ENCODE results near the gene PDSS2. TPM values are rescaled to one million over a fixed set of nuclear protein-coding genes. Genes with fewer than 3 reads are reported as not detected.

Gene PDSS2
- total RNA-seq, 1 donor from 2014 or later, result 15.2 TPM

- H3K4me3 Mint-ChIP-seq, result no peak overlapping the region
- TF ChIP-seq CTCF (conservative IDR thresholded peaks at IDR 0.05), result no peak
- H3K27me3 Mint-ChIP-seq, result no peaks in the 10 kb centered on the region
- no peaks in the 10 kb centered on the region for H3K36me3 Mint-ChIP-seq
- H3K27ac Mint-ChIP-seq, result peak overlapping the region; percentile 19
- H3K4me1 Mint-ChIP-seq (ENCODE audit: unreplicated experiment), result peaks cover 17% of the 10 kb centered on the region
- DNase-seq (ENCODE audit: extremely low spot score, unreplicated experiment), result no peak
- H3K9me3 Mint-ChIP-seq, result no peaks in the 10 kb centered on the region
Measured at GRCh38 chr6:107246972-107247615, 212.3 kb downstream of the PDSS2 start.

GRCh38 chr6:107246249-107246971 lies 213.0 kb downstream of the PDSS2 start:
- Mint-ChIP-seq H3K27ac (no peak overlapping the region), H3K4me3 (no peak overlapping the region), H3K4me1 (ENCODE audit: unreplicated experiment) (peaks cover 17% of the 10 kb centered on the region), H3K36me3 (peaks cover 4% of the 10 kb centered on the region), H3K27me3 (no peaks in the 10 kb centered on the region), H3K9me3 (peaks cover 5% of the 10 kb centered on the region)
- no peak for DNase-seq (ENCODE audit: extremely low spot score, unreplicated experiment)
- no peak for TF ChIP-seq CTCF (conservative IDR thresholded peaks at IDR 0.05)

DNA sequence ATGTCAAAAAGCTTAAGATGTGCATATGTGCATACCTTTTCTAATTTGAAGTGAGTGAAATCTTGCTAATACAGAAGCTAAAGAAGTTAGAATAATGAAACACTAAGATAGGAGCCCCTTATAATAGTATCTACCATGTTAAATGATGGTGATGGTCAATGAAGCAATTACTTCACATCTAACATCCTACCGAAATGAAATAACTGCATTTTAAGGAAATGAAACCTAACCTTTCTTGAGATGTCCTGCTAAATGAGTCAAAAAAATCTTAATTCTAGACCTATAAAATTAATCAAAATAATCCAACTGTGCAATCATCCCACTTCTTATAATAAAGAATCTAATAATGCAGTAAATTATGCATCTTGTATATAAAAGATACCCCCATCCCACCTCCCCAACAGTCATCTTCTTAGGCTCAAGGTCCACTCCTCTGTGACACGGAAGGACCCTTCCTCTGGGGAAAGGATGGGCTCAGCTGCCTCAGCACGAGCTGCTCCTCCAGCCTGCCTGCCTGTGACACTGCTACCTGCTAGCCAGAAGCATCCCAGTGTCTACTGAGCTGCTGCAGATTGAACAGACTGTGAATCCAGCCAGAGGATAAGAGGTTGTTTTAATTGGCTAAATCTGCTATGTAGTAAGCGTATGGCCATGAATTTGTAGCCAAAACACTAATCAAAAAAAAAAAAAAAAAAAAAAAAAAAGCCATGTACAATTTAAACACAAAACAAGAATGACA lies 214.5 kb downstream of the PDSS2 start:
- Mint-ChIP-seq H3K4me1 (ENCODE audit: unreplicated experiment) (peaks cover 17% of the 10 kb centered on the region), H3K27ac (no peak overlapping the region), H3K4me3 (no peak overlapping the region), H3K9me3 (peaks cover 5% of the 10 kb centered on the region), H3K36me3 (peaks cover 5% of the 10 kb centered on the region), H3K27me3 (no peaks in the 10 kb centered on the region)
- no peak for DNase-seq (ENCODE audit: extremely low spot score, unreplicated experiment)
- TF ChIP-seq CTCF (conservative IDR thresholded peaks at IDR 0.05), result no peak

GRCh38 chr6:107244082-107244741 lies 215.2 kb downstream of the PDSS2 start:
- Mint-ChIP-seq H3K27me3 (no peaks in the 10 kb centered on the region), H3K4me1 (ENCODE audit: unreplicated experiment) (peaks cover 17% of the 10 kb centered on the region), H3K36me3 (peaks cover 5% of the 10 kb centered on the region), H3K27ac (no peak overlapping the region), H3K4me3 (no peak overlapping the region), H3K9me3 (peaks cover 5% of the 10 kb centered on the region)
- no peak for TF ChIP-seq CTCF (conservative IDR thresholded peaks at IDR 0.05)
- no peak for DNase-seq (ENCODE audit: extremely low spot score, unreplicated experiment)

DNA sequence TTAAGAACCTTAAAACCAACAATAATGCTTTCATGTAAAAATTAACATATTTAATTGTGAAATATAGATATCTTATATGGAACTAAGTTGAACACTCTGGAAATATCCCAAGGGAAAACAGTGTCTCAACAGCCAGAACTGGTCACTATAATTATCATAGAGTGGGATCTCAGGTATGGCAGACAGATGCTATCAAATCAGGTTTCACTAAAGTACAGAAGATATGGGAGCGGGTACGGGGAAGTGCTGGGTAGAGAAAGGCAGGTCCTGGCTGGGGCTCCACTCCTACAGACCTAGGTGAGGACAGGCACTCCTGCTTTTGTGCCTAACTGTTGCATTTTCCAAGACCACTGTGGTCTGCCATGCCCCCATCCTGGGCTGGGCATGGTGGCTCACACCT lies 215.9 kb downstream of the PDSS2 start:
- H3K27me3 Mint-ChIP-seq, result no peaks in the 10 kb centered on the region
- no peak overlapping the region for H3K27ac Mint-ChIP-seq
- H3K36me3 Mint-ChIP-seq, result peaks cover 6% of the 10 kb centered on the region
- DNase-seq (ENCODE audit: extremely low spot score, unreplicated experiment), result no peak
- peaks cover 17% of the 10 kb centered on the region for H3K4me1 Mint-ChIP-seq (ENCODE audit: unreplicated experiment)
- peaks cover 5% of the 10 kb centered on the region for H3K9me3 Mint-ChIP-seq
- TF ChIP-seq CTCF (conservative IDR thresholded peaks at IDR 0.05), result no peak
- H3K4me3 Mint-ChIP-seq, result no peak overlapping the region
